Tibial artery (tissue), 4 donors: ENCODE measurements around the gene NTSR1.
A peak's percentile ranks its signal among the peaks of the same experiment; 100 is the strongest.

ENCODE experiments used
- DNase-seq, 2 donors: peaks; one replicate each; pipeline ENCODE4 v3.0.0-alpha.2; 2019
- H3K27ac ChIP-seq, 2 donors: fragments of 200-600 bp; sonication (generic) in 1 of 2; 1 replicate in 1 of 2; 2 replicates in 1 of 2; pipeline ENCODE4 v1.5.1; 2018 to 2019; ENCODE audit warnings: mild to moderate bottlenecking in 1 of 2
- H3K27me3 ChIP-seq, 2 donors: fragments of 200-600 bp; sonication (generic) in 1 of 2; one replicate each; pipeline versions ENCODE4 v1.5.1 to v1.6.0; 2016 to 2019
- H3K36me3 ChIP-seq, 3 donors: fragments of 200-600 bp; sonication (generic) in 2 of 3; one replicate each; pipeline ENCODE4 v1.5.1; 2016 to 2019; ENCODE audit warnings: mild to moderate bottlenecking in 2 of 3
- H3K4me1 ChIP-seq, 4 donors: fragments of 200-600 bp; sonication (generic) in 2 of 4; 1 replicate in 3 of 4; 2 replicates in 1 of 4; pipeline ENCODE4 v1.5.1; 2016 to 2019
- H3K4me3 ChIP-seq, 2 donors: fragments of 200-600 bp; sonication (generic) in 1 of 2; 1 replicate in 1 of 2; 2 replicates in 1 of 2; pipeline ENCODE4 v1.5.1; 2018 to 2019; ENCODE audit warnings: mild to moderate bottlenecking in 2 of 2
- H3K9me3 ChIP-seq, 3 donors: fragments of 200-600 bp; sonication (generic) in 1 of 3; one replicate each; pipeline ENCODE4 v1.5.1; 2016 to 2019
- intact Hi-C: fragments of 100-400 bp; cut with DNase I; formaldehyde crosslinking; loops from one replicate; pipeline ENCODE4 v1.15.0; 2023; ENCODE audit warnings: low total_unique reads
- TF ChIP-seq, protein P1 (sequence below), 2 experiments: fragments of 200-600 bp in 1 of 2; fragments of 450-650 bp in 1 of 2; IDR thresholded peaks; one replicate each; pipeline ENCODE4 v1.5.1; 2017 to 2019; ENCODE audit warnings: antibody characterized with exemption in 2 of 2, mild to moderate bottlenecking in 1 of 2, moderate library complexity in 1 of 2

Gene NTSR1

DNA sequence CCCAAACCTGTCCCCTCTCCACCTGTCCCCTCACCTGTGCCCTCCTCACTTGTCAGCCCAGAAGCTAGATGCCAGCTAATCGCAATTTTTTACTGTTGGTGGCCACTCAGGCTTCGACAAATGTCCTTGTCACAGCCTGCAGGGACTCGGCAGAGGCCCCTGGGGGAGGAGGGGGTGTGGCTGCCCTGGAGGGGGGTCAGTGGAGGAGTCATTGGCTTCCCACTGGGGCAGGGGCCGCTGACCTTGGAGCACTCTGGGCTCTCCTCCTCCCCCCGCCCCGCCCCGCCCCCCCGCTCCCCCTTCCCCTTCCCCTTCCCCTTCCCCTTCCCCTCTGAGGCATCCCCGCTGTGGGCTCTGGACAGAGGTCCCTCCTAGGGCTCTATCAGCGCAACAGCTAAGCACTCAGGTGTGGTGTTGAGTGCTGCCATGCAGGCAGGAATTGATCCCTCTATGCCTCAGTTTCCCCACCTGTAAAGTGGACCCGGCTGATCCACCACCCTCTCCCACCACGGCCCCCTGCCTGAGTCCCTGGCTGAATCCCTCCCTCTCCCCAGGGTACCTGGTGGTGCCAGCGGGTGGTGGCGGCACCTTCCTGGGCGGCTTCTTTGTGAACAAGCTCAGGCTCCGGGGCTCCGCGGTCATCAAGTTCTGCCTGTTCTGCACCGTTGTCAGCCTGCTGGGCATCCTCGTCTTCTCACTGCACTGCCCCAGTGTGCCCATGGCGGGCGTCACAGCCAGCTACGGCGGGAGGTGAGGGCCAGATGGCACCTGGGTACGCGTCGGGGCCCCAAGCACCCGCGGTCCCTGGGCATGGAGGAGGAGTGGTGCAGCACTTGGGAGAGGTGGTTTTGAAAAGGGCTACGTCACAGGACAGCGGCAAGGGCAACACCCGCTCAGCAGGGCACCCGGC lies 42.6 kb upstream of the NTSR1 start:
- Histone ChIP-seq H3K27ac (no peak overlapping the region), H3K4me3 (no peak overlapping the region), H3K36me3 (no peaks in the 10 kb centered on the region), H3K4me1 (peaks cover 0 to 11% (median 0%) of the 10 kb centered on the region in 4 donors), H3K27me3 (peaks cover 0 to 65% of the 10 kb centered on the region in 2 donors), H3K9me3 (no peaks in the 10 kb centered on the region)
- intact Hi-C loops = loop anchor here (5.0 to 10.0 kb wide), 2 partner anchors 141 to 339 kb away; partner anchors contain the start of gene BHLHE23
- TF ChIP-seq, protein P1, sequence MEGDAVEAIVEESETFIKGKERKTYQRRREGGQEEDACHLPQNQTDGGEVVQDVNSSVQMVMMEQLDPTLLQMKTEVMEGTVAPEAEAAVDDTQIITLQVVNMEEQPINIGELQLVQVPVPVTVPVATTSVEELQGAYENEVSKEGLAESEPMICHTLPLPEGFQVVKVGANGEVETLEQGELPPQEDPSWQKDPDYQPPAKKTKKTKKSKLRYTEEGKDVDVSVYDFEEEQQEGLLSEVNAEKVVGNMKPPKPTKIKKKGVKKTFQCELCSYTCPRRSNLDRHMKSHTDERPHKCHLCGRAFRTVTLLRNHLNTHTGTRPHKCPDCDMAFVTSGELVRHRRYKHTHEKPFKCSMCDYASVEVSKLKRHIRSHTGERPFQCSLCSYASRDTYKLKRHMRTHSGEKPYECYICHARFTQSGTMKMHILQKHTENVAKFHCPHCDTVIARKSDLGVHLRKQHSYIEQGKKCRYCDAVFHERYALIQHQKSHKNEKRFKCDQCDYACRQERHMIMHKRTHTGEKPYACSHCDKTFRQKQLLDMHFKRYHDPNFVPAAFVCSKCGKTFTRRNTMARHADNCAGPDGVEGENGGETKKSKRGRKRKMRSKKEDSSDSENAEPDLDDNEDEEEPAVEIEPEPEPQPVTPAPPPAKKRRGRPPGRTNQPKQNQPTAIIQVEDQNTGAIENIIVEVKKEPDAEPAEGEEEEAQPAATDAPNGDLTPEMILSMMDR (IDR thresholded peaks at IDR 0.05) = no peak
- no peak for DNase-seq

DNA sequence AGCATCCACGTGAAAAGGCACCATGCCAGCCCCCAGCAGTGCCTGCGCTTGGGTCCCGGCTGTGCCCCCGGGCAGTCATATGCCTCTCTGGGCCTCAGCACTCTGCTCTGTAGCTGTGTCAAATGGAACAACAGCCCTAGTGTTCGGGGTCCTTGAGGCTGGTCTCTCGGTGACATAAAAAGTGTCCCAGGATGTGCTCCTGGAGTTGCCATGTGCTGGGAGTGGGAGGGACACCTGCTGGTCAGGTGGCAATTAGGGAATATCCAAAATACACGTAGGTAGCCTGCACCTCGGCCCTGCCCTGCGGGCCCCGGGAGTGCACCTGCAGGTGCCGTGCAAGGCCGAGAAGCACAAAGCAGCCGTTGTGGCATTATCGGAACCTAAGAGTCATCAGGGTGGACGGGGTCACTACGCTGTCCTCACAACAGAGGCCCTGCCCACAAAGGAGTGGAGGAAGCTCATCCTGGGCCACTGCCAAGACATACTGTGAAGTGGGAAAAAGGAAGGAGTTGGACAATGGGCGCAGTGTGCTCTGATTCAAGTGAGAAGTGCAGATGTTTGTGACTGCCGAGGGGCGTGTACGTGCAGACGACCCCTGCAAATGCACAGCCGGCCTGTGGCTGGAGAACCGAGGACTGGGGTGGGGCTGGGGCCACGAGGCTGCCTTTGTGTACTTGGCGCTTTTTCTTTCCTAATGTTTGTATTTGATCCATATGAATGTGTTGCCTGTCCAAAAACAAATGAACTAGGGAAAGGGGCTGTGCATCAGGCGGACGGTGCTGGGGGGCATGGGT lies 41.7 kb upstream of the NTSR1 start:
- intact Hi-C loops = loop anchor here (5.0 to 10.0 kb wide), 2 partner anchors 140 to 338 kb away; partner anchors contain the start of gene BHLHE23
- peak in 1 of 2 donors; percentile 79 for DNase-seq
- Histone ChIP-seq H3K4me3 (no peak overlapping the region), H3K27me3 (peaks cover 0 to 58% of the 10 kb centered on the region in 2 donors), H3K9me3 (no peaks in the 10 kb centered on the region), H3K4me1 (peaks cover 0 to 11% (median 0%) of the 10 kb centered on the region in 4 donors), H3K36me3 (no peaks in the 10 kb centered on the region), H3K27ac (no peak overlapping the region)
- TF ChIP-seq, protein P1 (IDR thresholded peaks at IDR 0.05) = no peak

DNA sequence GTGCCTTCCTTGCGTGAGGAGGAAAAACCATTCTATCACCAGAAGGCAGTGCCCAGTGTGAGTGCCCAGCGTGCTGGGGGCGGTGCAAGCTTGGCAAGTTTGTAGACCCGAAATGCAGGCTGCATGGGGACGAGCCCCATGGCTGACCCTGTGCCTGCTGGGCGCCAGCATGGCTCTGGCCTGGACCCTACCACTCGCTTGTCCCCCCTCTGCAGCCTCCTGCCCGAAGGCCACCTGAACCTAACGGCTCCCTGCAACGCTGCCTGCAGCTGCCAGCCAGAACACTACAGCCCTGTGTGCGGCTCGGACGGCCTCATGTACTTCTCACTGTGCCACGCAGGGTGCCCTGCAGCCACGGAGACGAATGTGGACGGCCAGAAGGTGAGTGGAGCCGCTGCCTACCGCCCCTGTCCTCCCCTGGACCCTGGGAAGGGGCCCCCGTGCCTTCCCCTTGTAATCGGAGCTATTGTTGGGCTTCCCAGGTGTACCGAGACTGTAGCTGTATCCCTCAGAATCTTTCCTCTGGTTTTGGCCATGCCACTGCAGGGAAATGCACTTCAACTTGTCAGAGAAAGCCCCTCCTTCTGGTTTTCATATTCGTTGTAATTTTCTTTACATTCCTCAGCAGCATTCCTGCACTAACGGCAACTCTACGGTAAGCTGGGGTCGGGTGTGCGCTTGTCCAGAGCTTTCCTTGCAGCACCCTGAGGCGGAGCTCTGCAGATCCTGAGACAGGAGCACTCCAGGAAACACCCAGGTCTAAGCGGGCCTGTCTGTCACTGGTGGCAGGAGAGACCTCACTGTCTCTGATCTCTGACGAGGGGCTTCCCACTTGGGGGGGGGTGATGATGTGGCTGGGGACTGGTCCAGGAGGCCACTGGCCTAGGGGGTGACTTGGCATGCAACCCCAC lies 40.9 kb upstream of the NTSR1 start:
- intact Hi-C loops = loop anchor here (5.0 to 10.0 kb wide), 2 partner anchors 140 to 337 kb away; partner anchors contain the start of gene BHLHE23
- Histone ChIP-seq H3K36me3 (no peaks in the 10 kb centered on the region), H3K27me3 (peaks cover 0 to 54% of the 10 kb centered on the region in 2 donors), H3K4me3 (no peak overlapping the region), H3K27ac (no peak overlapping the region), H3K4me1 (peaks cover 0 to 11% (median 0%) of the 10 kb centered on the region in 4 donors), H3K9me3 (no peaks in the 10 kb centered on the region)
- TF ChIP-seq, protein P1 (IDR thresholded peaks at IDR 0.05) = no peak
- no peak for DNase-seq

DNA sequence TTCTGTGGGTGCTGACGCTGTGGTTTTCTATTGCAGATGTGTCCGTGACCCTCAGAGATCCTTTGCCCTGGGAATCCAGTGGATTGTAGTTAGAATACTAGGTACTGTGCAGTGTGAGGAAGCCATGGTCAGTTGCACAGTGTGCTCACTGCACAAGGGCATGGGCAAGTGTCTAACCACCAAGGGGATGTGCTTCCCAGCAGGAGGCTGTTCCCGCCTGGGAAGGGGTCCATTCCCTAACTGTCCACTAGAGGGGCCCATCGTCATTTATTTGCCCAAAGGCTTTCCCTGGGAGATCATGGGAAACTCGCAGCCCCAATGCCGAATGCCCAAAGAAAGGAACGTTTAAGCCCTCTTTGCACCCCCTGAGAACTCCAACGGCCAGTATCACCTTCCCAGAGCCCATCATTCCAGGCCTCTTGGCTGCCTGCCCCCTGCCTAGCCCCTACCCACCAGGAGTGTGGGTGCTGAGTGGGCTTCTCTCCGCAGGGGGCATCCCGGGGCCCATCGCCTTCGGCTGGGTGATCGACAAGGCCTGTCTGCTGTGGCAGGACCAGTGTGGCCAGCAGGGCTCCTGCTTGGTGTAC lies 40.1 kb upstream of the NTSR1 start:
- peak; percentile 62 to 79 for DNase-seq
- intact Hi-C loops = loop anchor here (5.0 to 10.0 kb wide), 2 partner anchors 139 to 336 kb away; partner anchors contain the start of gene BHLHE23
- Histone ChIP-seq H3K27ac (no peak overlapping the region), H3K4me3 (no peak overlapping the region), H3K36me3 (no peaks in the 10 kb centered on the region), H3K9me3 (no peaks in the 10 kb centered on the region), H3K27me3 (peaks cover 0 to 62% of the 10 kb centered on the region in 2 donors), H3K4me1 (peaks cover 0 to 11% (median 0%) of the 10 kb centered on the region in 4 donors)
- TF ChIP-seq, protein P1 (IDR thresholded peaks at IDR 0.05) = peak; percentile 74 to 84
